Lower lobe of right lung (tissue), 2 donors: ENCODE results near the gene AK9. TPM values are rescaled to one million over a fixed set of nuclear protein-coding genes. Genes with fewer than 3 reads are reported as not detected.

ENCODE experiments used
- ATAC-seq, 2 donors: fragments of 200-7000 bp; cut with Tn5 transposase; one replicate each; pipeline ENCODE4 v1.9.1; 2020 to 2022; ENCODE audit warnings: mild to moderate bottlenecking in 2 of 2, moderate library complexity in 2 of 2
- DNase-seq: peaks from one replicate; pipeline ENCODE4 v3.0.0-alpha.2; 2020
- H3K27ac ChIP-seq: fragments of 200-600 bp; one replicate; pipeline ENCODE4 v1.8.0; 2022
- H3K27me3 ChIP-seq: fragments of 200-600 bp; one replicate; pipeline ENCODE4 v1.8.0; 2022; ENCODE audit warnings: low read depth
- H3K36me3 ChIP-seq: fragments of 200-600 bp; one replicate; pipeline ENCODE4 v1.8.0; 2022; ENCODE audit warnings: mild to moderate bottlenecking
- H3K4me1 ChIP-seq: fragments of 200-600 bp; one replicate; pipeline ENCODE4 v1.8.0; 2022
- H3K4me3 ChIP-seq: fragments of 200-600 bp; one replicate; pipeline ENCODE4 v1.8.0; 2022; ENCODE audit warnings: mild to moderate bottlenecking
- H3K9me3 ChIP-seq: fragments of 200-600 bp; one replicate; pipeline ENCODE4 v1.8.0; 2022
- intact Hi-C: fragments of 100-400 bp; cut with DNase I; formaldehyde crosslinking; loops from one replicate; pipeline ENCODE4 v1.11.0; 2022
- total RNA-seq: library from RNA; stranded (reverse); fragmentation: NEBNext Ultra II Directional; extraction: Animal tissue kit (Norgen Biotek cat#: 25700); gene quantifications from one replicate; pipeline ENCODE4 v1.2.1, GENCODE V29; 2021
- TF ChIP-seq, protein P1 (sequence below): fragments of 200-600 bp; IDR thresholded peaks from one replicate; pipeline ENCODE4 v1.8.0; 2022; ENCODE audit warnings: antibody characterized with exemption, mild to moderate bottlenecking
- donor health status: DM: no; HTN: yes; CAD: no; lungs with severe emphysema.

The AK9 gene
- total RNA-seq, 1 donor from 2014 or later = 13.9 TPM

DNA sequence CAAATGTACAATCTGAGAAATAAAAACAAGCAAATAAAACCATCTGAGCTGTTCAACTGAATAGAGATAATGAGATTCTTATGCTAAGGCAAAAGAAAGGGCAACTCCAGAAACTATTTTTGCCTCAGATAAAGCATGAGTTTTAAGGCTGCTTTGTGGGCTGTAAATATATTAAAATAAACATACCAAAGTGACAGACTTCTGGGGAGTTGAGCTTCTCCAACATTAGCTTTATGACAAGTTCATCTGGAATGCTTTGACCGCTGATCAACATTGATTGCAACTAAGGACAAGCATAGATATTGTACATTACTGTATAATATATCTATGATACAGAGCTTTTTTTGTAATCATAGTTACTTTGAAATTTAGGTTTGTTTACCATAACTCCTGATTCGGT, 19.3 kb downstream of the AK9 start:
- ATAC-seq = no peak
- H3K36me3 ChIP-seq = no peaks in the 10 kb centered on the region

DNA sequence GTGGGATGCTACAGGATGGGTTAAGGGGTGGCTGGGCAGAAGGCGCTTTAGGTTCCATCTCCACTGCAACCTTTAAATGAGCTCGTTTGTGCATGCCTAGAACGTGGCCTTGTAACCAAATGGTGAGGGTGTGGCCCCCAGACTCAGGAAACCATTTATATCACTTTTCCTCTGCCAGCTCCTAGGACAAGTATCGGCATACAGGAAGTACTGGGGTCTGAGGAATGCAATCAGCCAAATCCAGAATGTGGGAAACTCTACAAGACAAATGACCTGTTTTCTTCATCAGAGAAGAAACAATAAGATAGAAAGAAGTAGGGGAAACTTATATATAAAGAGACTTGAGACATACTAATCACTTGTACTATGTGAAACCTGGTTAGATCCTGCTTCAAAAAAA, 21.2 kb downstream of the AK9 start:
- TF ChIP-seq, protein P1, sequence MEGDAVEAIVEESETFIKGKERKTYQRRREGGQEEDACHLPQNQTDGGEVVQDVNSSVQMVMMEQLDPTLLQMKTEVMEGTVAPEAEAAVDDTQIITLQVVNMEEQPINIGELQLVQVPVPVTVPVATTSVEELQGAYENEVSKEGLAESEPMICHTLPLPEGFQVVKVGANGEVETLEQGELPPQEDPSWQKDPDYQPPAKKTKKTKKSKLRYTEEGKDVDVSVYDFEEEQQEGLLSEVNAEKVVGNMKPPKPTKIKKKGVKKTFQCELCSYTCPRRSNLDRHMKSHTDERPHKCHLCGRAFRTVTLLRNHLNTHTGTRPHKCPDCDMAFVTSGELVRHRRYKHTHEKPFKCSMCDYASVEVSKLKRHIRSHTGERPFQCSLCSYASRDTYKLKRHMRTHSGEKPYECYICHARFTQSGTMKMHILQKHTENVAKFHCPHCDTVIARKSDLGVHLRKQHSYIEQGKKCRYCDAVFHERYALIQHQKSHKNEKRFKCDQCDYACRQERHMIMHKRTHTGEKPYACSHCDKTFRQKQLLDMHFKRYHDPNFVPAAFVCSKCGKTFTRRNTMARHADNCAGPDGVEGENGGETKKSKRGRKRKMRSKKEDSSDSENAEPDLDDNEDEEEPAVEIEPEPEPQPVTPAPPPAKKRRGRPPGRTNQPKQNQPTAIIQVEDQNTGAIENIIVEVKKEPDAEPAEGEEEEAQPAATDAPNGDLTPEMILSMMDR = no peak
- intact Hi-C loops = no loop called here
- no peaks in the 10 kb centered on the region for H3K36me3 ChIP-seq
- H3K4me3 ChIP-seq = no peak overlapping the region
- no peaks in the 10 kb centered on the region for H3K9me3 ChIP-seq
- H3K27ac ChIP-seq = no peak overlapping the region
- ATAC-seq = no peak
- no peak for DNase-seq
- H3K4me1 ChIP-seq = no peaks in the 10 kb centered on the region
- H3K27me3 ChIP-seq = no peaks in the 10 kb centered on the region

More for the DNA sequence above, 19.3 kb downstream of the AK9 start:
- intact Hi-C loops = no loop called here
- TF ChIP-seq, protein P1 = no peak
- H3K9me3 ChIP-seq = no peaks in the 10 kb centered on the region
- H3K27me3 ChIP-seq = no peaks in the 10 kb centered on the region
- no peak overlapping the region for H3K4me3 ChIP-seq
- H3K4me1 ChIP-seq = no peaks in the 10 kb centered on the region
- no peak overlapping the region for H3K27ac ChIP-seq
- DNase-seq = no peak

DNA sequence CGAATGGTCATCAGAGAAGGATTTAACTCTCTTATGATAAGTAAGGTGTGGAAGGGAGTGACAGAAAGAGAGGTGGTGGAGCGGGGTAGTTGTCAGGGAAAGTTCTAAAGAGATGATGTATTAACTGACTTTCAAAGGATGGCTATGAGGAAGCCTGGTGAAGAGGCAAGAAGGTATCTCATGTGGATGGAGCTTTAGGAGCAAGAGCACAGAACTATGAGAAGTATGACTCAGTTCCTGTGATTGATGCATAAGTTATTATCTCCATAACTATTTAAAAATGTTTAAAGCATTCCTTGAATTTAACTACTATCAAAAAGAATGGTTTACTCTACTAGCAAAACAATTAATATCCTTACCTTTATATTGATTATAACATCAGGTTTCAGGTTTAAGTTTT, 28.8 kb downstream of the AK9 start:
- TF ChIP-seq, protein P1 = no peak
- Histone ChIP-seq H3K27ac (no peak overlapping the region), H3K9me3 (no peaks in the 10 kb centered on the region), H3K4me3 (no peak overlapping the region), H3K36me3 (no peaks in the 10 kb centered on the region), H3K4me1 (no peaks in the 10 kb centered on the region), H3K27me3 (no peaks in the 10 kb centered on the region)
- intact Hi-C loops = no loop called here
- no peak for DNase-seq
- ATAC-seq = no peak

DNA sequence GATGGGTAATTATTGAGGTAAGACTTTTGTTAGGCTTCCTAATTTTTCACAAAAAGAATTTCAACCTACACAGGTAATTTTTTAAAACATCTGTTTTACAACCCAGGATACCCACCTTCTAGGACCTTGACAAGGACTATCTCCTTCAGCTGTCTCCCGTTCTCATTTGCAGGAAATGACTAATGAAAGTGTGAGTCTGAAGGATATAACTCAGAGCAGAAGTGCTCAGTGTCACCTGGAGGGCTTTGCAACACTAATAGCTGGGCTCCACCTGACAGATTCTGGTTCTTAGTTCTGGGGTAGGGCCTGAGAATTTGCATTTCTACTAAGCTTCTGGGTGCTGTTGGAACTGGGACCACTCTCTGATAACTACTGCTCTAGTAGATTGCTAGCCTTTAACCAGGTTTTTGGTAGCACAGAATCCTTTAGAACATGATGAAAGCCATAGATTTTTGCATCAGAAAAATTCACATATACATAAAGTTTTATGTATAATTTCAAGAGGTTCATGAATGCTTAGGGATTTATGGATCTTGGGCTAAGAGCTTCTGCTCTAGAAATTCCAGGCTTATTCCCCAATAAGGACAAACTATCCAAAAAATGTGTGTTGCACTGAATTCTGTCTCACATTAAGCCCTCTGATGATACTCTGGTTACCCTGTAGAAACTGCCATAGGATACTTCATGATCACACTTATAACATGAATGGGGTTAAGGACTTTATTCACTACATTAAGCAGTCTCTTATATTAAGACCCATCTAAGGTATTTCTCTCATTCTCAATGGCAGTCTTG, 30.3 kb downstream of the AK9 start:
- DNase-seq = no peak
- TF ChIP-seq, protein P1 = no peak
- intact Hi-C loops = no loop called here
- no peak overlapping the region for H3K4me3 ChIP-seq
- no peaks in the 10 kb centered on the region for H3K27me3 ChIP-seq
- H3K36me3 ChIP-seq = no peaks in the 10 kb centered on the region
- no peak overlapping the region for H3K27ac ChIP-seq
- H3K4me1 ChIP-seq = no peaks in the 10 kb centered on the region
- no peak for ATAC-seq
- H3K9me3 ChIP-seq = no peaks in the 10 kb centered on the region

DNA sequence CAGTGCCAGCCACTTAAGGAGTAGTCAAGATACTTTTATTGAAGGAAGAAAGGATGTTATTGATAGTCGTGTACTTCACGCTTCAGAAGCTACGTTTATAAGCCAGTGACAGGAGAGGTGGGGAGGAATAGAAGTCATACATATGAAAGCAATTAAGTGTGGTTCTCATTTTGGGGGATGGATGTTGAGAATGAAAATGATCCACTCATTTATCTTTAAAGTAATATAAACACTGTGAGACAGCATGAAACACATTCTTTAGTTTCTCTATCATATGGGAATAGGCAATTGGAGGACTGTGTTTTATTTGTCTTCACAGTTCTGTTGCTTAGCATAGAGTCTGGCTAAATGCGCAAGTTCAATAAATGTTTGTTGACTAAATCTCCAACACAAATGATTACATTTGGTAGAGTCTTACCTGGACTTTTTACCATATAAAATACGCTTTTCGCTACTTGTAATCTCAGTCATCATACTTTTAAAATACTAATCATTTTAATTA, 35.2 kb downstream of the AK9 start:
- Histone ChIP-seq H3K4me3 (no peak overlapping the region), H3K27me3 (no peaks in the 10 kb centered on the region), H3K4me1 (no peaks in the 10 kb centered on the region), H3K9me3 (no peaks in the 10 kb centered on the region), H3K27ac (no peak overlapping the region), H3K36me3 (no peaks in the 10 kb centered on the region)
- DNase-seq (no peak), ATAC-seq (no peak)
- intact Hi-C loops = no loop called here
- TF ChIP-seq, protein P1 = no peak
